Osteoblast (primary cell): ENCODE measurements around the gene CCDC106. TPM values are rescaled to one million over a fixed set of nuclear protein-coding genes. Genes with fewer than 3 reads are reported as not detected.

ENCODE experiments used
- DNase-seq: peaks from one replicate; pipeline ENCODE4 v3.0.0; 2011; ENCODE audit warnings: low spot score, mixed read lengths; ENCODE audit not compliant: insufficient read length; ENCODE audit errors: missing footprints
- H2AFZ ChIP-seq: 2 replicates; pipeline ENCODE4 v1.6.0; 2011; ENCODE audit warnings: mild to moderate bottlenecking, low read length
- H3K27ac ChIP-seq: 2 replicates; pipeline ENCODE4 v1.5.1; 2011; ENCODE audit warnings: mild to moderate bottlenecking, low read depth, low read length, moderate library complexity
- H3K27me3 ChIP-seq: 2 replicates; pipeline ENCODE4 v1.6.0; 2012; ENCODE audit warnings: mild to moderate bottlenecking, control low read depth, inconsistent platforms, low read length, moderate library complexity; ENCODE audit not compliant: insufficient read depth
- H3K36me3 ChIP-seq: 2 replicates; pipeline ENCODE4 v1.5.1; 2011; ENCODE audit warnings: mild to moderate bottlenecking, low read length, control low read depth, moderate library complexity; ENCODE audit not compliant: insufficient read depth
- H3K4me1 ChIP-seq: 2 replicates; pipeline ENCODE4 v1.5.1; 2011; ENCODE audit warnings: mild to moderate bottlenecking, low read length, control low read depth, moderate library complexity; ENCODE audit not compliant: insufficient read depth
- H3K4me2 ChIP-seq: 2 replicates; pipeline ENCODE4 v1.6.0; 2011; ENCODE audit warnings: mild to moderate bottlenecking, low read length; ENCODE audit not compliant: insufficient read depth
- H3K4me3 ChIP-seq: fragments of 200-600 bp; sonication (generic); 3 replicates; pipeline ENCODE4 v1.5.1; 2012; ENCODE audit warnings: mild to moderate bottlenecking, low read length, inconsistent platforms; ENCODE audit not compliant: insufficient read depth
- H3K79me2 ChIP-seq: 2 replicates; pipeline ENCODE4 v1.6.0; 2012; ENCODE audit warnings: mild to moderate bottlenecking, low read length, control low read depth, inconsistent platforms; ENCODE audit not compliant: insufficient read depth
- H3K9me3 ChIP-seq: 2 replicates; pipeline ENCODE4 v1.5.1; 2011; ENCODE audit warnings: low read depth, low read length, control low read depth
- H4K20me1 ChIP-seq: 2 replicates; pipeline ENCODE4 v1.6.0; 2012; ENCODE audit warnings: mild to moderate bottlenecking, low read length, control low read depth; ENCODE audit not compliant: insufficient read depth
- total RNA-seq: library from RNA; depleted of rRNA; stranded (reverse); fragments of >200 nt; gene quantifications from 2 replicates; pipeline ENCODE4 v1.2.3, GENCODE V29; 2012
- TF ChIP-seq, protein P1 (sequence below): IDR thresholded peaks from 2 replicates; pipeline ENCODE4 v1.5.1; 2011; ENCODE audit warnings: mild to moderate bottlenecking, low read depth, low read length, moderate library complexity; ENCODE audit errors: extremely low read depth

Gene CCDC106
- total RNA-seq, 1 donor: 10.5 TPM

DNA sequence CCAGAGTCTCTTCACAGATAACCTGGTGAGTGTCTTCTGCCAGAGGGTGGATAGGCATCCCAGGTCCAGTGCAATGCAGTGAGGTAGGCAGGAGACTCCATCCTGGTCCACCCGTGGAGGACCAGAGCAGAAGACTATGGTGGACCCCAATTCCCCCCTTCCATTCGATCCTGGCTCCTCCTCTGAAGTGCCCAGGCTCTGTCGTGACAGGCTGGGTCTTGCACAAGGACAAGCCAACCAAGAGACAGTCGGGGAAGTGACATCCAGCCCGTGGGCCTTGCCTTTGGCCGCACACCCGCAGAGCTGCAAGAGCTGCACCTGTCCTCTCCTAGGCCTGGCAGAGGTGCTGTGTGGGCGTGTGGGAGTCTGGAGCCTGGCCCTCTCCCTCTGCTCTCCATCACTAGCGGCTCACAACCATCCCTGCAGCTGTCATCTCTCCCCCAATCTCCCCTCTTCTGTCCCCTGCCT, 26.8 kb upstream of the CCDC106 start:
- Histone ChIP-seq H4K20me1 (peaks cover 7% of the 10 kb centered on the region), H3K4me2 (no peak overlapping the region), H2AFZ (no peak overlapping the region), H3K79me2 (peaks cover 4% of the 10 kb centered on the region), H3K36me3 (peaks cover 12% of the 10 kb centered on the region), H3K9me3 (no peaks in the 10 kb centered on the region), H3K27me3 (no peaks in the 10 kb centered on the region), H3K4me1 (peaks cover 4% of the 10 kb centered on the region), H3K4me3 (no peak overlapping the region), H3K27ac (no peak overlapping the region)
- TF ChIP-seq, protein P1, sequence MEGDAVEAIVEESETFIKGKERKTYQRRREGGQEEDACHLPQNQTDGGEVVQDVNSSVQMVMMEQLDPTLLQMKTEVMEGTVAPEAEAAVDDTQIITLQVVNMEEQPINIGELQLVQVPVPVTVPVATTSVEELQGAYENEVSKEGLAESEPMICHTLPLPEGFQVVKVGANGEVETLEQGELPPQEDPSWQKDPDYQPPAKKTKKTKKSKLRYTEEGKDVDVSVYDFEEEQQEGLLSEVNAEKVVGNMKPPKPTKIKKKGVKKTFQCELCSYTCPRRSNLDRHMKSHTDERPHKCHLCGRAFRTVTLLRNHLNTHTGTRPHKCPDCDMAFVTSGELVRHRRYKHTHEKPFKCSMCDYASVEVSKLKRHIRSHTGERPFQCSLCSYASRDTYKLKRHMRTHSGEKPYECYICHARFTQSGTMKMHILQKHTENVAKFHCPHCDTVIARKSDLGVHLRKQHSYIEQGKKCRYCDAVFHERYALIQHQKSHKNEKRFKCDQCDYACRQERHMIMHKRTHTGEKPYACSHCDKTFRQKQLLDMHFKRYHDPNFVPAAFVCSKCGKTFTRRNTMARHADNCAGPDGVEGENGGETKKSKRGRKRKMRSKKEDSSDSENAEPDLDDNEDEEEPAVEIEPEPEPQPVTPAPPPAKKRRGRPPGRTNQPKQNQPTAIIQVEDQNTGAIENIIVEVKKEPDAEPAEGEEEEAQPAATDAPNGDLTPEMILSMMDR: no peak
- DNase-seq: peak; percentile 68

- H3K36me3 ChIP-seq: peaks cover 12% of the 10 kb centered on the region
- no peak overlapping the region for H3K27ac ChIP-seq
- H3K79me2 ChIP-seq: peaks cover 4% of the 10 kb centered on the region
- no peaks in the 10 kb centered on the region for H3K27me3 ChIP-seq
- peaks cover 7% of the 10 kb centered on the region for H4K20me1 ChIP-seq
- H3K4me1 ChIP-seq: peaks cover 4% of the 10 kb centered on the region
- TF ChIP-seq, protein P1: no peak
- H3K9me3 ChIP-seq: no peaks in the 10 kb centered on the region
- H2AFZ ChIP-seq: no peak overlapping the region
- H3K4me2 ChIP-seq: no peak overlapping the region
- DNase-seq: peak; percentile 14
- H3K4me3 ChIP-seq: no peak overlapping the region
These were observed 26.3 kb upstream of the CCDC106 start for GRCh38 chr19:55621673-55622231.

DNA sequence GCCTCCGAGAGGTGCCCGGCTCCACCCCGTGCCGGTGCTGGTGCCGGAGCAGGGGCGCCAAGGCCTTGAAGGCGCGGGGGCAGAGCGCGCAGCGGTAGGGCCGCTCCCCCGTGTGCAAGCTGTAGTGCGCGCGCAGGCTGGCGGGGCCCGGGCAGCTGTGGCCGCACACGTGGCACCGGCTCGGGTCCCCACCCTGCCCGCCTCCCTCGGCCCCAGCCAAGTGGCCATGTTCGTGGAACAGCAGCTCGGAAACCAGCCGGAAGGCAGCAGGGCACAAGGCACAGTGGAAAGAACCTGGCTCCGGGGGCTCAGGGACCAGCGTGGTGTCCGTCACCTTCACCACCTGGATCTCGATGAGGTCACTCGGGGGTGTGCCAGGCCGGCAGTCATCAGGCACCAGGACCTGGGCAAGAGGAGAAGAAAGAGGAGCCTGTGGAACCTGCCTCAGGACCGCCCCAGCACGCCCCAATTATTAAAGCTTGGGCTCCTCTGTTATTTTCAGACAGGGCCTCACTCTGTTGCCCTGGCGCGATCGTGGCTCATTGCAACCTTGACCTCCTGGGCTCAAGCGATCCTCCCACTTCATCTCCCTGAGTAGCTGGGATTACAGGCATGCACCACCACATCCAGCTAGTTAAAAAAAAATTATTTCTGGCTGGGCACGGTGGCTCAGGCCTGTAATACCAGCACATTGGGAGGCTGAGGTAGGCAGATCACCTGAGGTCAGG, 25.6 kb upstream of the CCDC106 start:
- no peaks in the 10 kb centered on the region for H3K27me3 ChIP-seq

GRCh38 chr19:55623130-55623529, 24.9 kb upstream of the CCDC106 start:
- Histone ChIP-seq H3K4me2 (peak overlapping the region; percentile 20), H3K27ac (no peak overlapping the region), H4K20me1 (peaks cover 7% of the 10 kb centered on the region), H3K79me2 (peaks cover 4% of the 10 kb centered on the region), H3K9me3 (no peaks in the 10 kb centered on the region), H3K36me3 (peaks cover 4% of the 10 kb centered on the region), H3K4me1 (peaks cover 4% of the 10 kb centered on the region), H2AFZ (no peak overlapping the region), H3K4me3 (no peak overlapping the region), H3K27me3 (no peaks in the 10 kb centered on the region)
- TF ChIP-seq, protein P1: no peak
- no peak for DNase-seq

More for the DNA sequence above, 25.6 kb upstream of the CCDC106 start:
- no peaks in the 10 kb centered on the region for H3K9me3 ChIP-seq
- H3K36me3 ChIP-seq: peaks cover 9% of the 10 kb centered on the region
- DNase-seq: peak; percentile 67
- H4K20me1 ChIP-seq: peaks cover 7% of the 10 kb centered on the region
- TF ChIP-seq, protein P1: no peak
- peaks cover 4% of the 10 kb centered on the region for H3K4me1 ChIP-seq
- no peak overlapping the region for H2AFZ ChIP-seq
- no peak overlapping the region for H3K4me3 ChIP-seq
- peaks cover 4% of the 10 kb centered on the region for H3K79me2 ChIP-seq
- H3K4me2 ChIP-seq: no peak overlapping the region
- no peak overlapping the region for H3K27ac ChIP-seq
